HCT116 (cell line): Measurements from ENCODE around the gene GLP2R. TPM values are rescaled to one million over a fixed set of nuclear protein-coding genes. Genes with fewer than 3 reads are reported as not detected.
A peak's percentile ranks its signal among the peaks of the same experiment; 100 is the strongest.

Source experiments
- ATAC-seq: fragments of 200-7000 bp; cut with Tn5 transposase; 2 replicates; pipeline ENCODE4 v1.9.1; 2020; ENCODE audit warnings: mild to moderate bottlenecking, moderate library complexity
- BruUV-seq: library from RNA; stranded (reverse); fragments of 400-500 nt; replicated peaks from 2 replicates; lab custom pipeline; 2021; lab: Mats Ljungman, UMichigan
- CTCF ChIA-PET: fragments of 300-600 bp; sonication (Branson Sonifier 250); formaldehyde crosslinking; loops from one replicate; lab custom pipeline; 2021; ENCODE audit warnings: antibody characterized with exemption; lab: Charles Lee
- POLR2A ChIA-PET: fragments of 300-600, 350-600 bp; sonication (Branson Sonifier 250); formaldehyde crosslinking; loops from one replicate; lab custom pipeline; 2021; ENCODE audit warnings: antibody characterized with exemption; lab: Charles Lee
- RAD21 ChIA-PET, 2 experiments: fragments of 300-600 bp; sonication (Branson Sonifier 250); formaldehyde crosslinking; loops; one replicate each; lab custom pipeline; 2023; ENCODE audit warnings: low total read pairs in 2 of 2; ENCODE audit not compliant: uncharacterized antibody in 2 of 2, unreplicated experiment in 2 of 2, low non-redundant PET in 1 of 2; lab: Charles Lee
- DNase-seq: peaks from one replicate; pipeline ENCODE4 v3.0.0-alpha.2; 2010; ENCODE audit warnings: low read depth, low spot score
- H2AFZ ChIP-seq: fragments of 200-600 bp; shearing (Covaris generic), sonication (generic); 2 replicates; pipeline ENCODE4 v1.6.1; 2017; ENCODE audit warnings: low read depth, mixed run types, mixed read lengths, antibody characterized with exemption, low read length; ENCODE audit not compliant: poor library complexity, severe bottlenecking
- H3K27ac ChIP-seq: 2 replicates; pipeline ENCODE4 v1.5.1; 2012; ENCODE audit warnings: low read depth, low read length
- H3K27me3 ChIP-seq: fragments of 200-600 bp; sonication (generic); 2 replicates; pipeline ENCODE4 v1.6.1; 2016; ENCODE audit warnings: mixed run types, low read length, mixed read lengths; ENCODE audit not compliant: insufficient read depth
- H3K36me3 ChIP-seq, 2 experiments: fragments of 200-500 bp in 1 of 2; fragments of 200-600 bp in 1 of 2; sonication (Bioruptor generic) in 1 of 2; sonication (generic) in 1 of 2; 2 replicates each; pipeline versions ENCODE4 v1.5.1 to v1.6.1; 2014 to 2016; ENCODE audit warnings: low read length in 2 of 2, inconsistent platforms in 1 of 2, mixed read lengths in 1 of 2, mixed run types in 1 of 2; ENCODE audit not compliant: insufficient read depth in 2 of 2, control insufficient read depth in 1 of 2
- H3K4me1 ChIP-seq, 2 experiments: fragments of 200-600 bp in 1 of 2; sonication (generic) in 1 of 2; 2 replicates each; pipeline versions ENCODE4 v1.5.1 to v1.6.1; 2012 to 2017; ENCODE audit warnings: low read length in 2 of 2, inconsistent platforms in 1 of 2, mild to moderate bottlenecking in 1 of 2, mixed read lengths in 1 of 2, mixed run types in 1 of 2, moderate library complexity in 1 of 2; ENCODE audit not compliant: insufficient read depth in 2 of 2, control insufficient read depth in 1 of 2
- H3K4me2 ChIP-seq: fragments of 200-600 bp; sonication (generic); 2 replicates; pipeline ENCODE4 v1.6.1; 2017; ENCODE audit warnings: mixed run types, low read length, mixed read lengths
- H3K4me3 ChIP-seq, 2 experiments: fragments of 200-600 bp in 1 of 2; sonication (generic) in 1 of 2; replicated peaks in 1 of 2; 2 replicates each; pipeline ENCODE4 v1.5.1; 2011 to 2016; ENCODE audit warnings: low read length in 2 of 2, control low read depth in 1 of 2, low read depth in 1 of 2, mild to moderate bottlenecking in 1 of 2, mixed read lengths in 1 of 2, mixed run types in 1 of 2
- H3K79me2 ChIP-seq: fragments of 200-600 bp; sonication (generic); 2 replicates; pipeline ENCODE4 v1.6.1; 2017; ENCODE audit warnings: mild to moderate bottlenecking, mixed run types, low read length, moderate library complexity, mixed read lengths; ENCODE audit not compliant: insufficient read depth
- H3K9ac ChIP-seq: fragments of 200-600 bp; sonication (generic); 2 replicates; pipeline ENCODE4 v1.6.1; 2016; ENCODE audit warnings: low read length, mixed read lengths
- H3K9me2 ChIP-seq: fragments of 200-600 bp; sonication (generic), shearing (Covaris generic); 2 replicates; pipeline ENCODE4 v1.6.1; 2017; ENCODE audit warnings: mixed run types, mild to moderate bottlenecking, moderate library complexity; ENCODE audit not compliant: insufficient read depth
- H3K9me3 ChIP-seq, 2 experiments: fragments of 200-500 bp in 1 of 2; fragments of 200-600 bp in 1 of 2; sonication (Bioruptor generic) in 1 of 2; sonication (generic) in 1 of 2; 2 replicates each; pipeline ENCODE4 v1.6.1; 2014 to 2017; ENCODE audit warnings: low read length in 2 of 2, mixed read lengths in 2 of 2, inconsistent platforms in 1 of 2, low read depth in 1 of 2, mild to moderate bottlenecking in 1 of 2, mixed run types in 1 of 2, moderate library complexity in 1 of 2; ENCODE audit not compliant: control insufficient read depth in 1 of 2, insufficient read depth in 1 of 2
- H4K20me1 ChIP-seq: fragments of 200-600 bp; sonication (generic), shearing (Covaris generic); 2 replicates; pipeline ENCODE4 v1.6.1; 2017; ENCODE audit warnings: mixed run types, mild to moderate bottlenecking, moderate library complexity; ENCODE audit not compliant: insufficient read depth
- CBX3 ChIP-seq: IDR thresholded peaks from 2 replicates; pipeline ENCODE4 v1.6.1; 2012; ENCODE audit warnings: low read depth
- CEBPB ChIP-seq: IDR thresholded peaks from 2 replicates; pipeline ENCODE4 v1.6.1; 2012; ENCODE audit warnings: low read depth
- ELF1 ChIP-seq: IDR thresholded peaks from 2 replicates; pipeline ENCODE4 v1.6.1; 2012; ENCODE audit warnings: low read depth, borderline replicate concordance
- EZH2phosphoT487 ChIP-seq: fragments of 200-600 bp; IDR thresholded peaks from 2 replicates; pipeline ENCODE4 v1.6.1; 2018; ENCODE audit warnings: antibody characterized with exemption, borderline replicate concordance
- RAD21 ChIP-seq: IDR thresholded peaks from 2 replicates; pipeline ENCODE4 v1.6.1; 2012; ENCODE audit warnings: low read depth, mild to moderate bottlenecking
- SIN3A ChIP-seq: IDR thresholded peaks from 2 replicates; pipeline ENCODE4 v1.6.1; 2012; ENCODE audit warnings: low read depth
- ZFX ChIP-seq: fragments of 450-650 bp; IDR thresholded peaks from 2 replicates; pipeline ENCODE4 v1.6.1; 2017
- ZNF274 ChIP-seq: fragments of 200-500 bp; sonication (Bioruptor generic); IDR thresholded peaks from 2 replicates; pipeline ENCODE4 v1.6.1; 2014; ENCODE audit warnings: mild to moderate bottlenecking, low read depth, low read length, inconsistent platforms
- intact Hi-C: fragments of 100-400 bp; cut with micrococcal nuclease; formaldehyde crosslinking; loops from 2 replicates; pipeline ENCODE4 v1.10.0; 2022
- total RNA-seq: library from RNA; stranded (reverse); gene quantifications from one replicate; pipeline ENCODE4 v1.2.1, GENCODE V29; 2021; ENCODE audit not compliant: unreplicated experiment
- TF ChIP-seq, protein P1 (sequence below): IDR thresholded peaks from 2 replicates; pipeline ENCODE4 v1.6.1; 2011; ENCODE audit warnings: mild to moderate bottlenecking, low read length, moderate library complexity; ENCODE audit not compliant: insufficient replicate concordance; ENCODE audit errors: extremely low read depth
- TF ChIP-seq, protein P2 (sequence below): IDR thresholded peaks from 2 replicates; pipeline ENCODE4 v1.6.1; 2012

Gene GLP2R
- total RNA-seq, 1 experiment from 2014 or later, result not detected

DNA sequence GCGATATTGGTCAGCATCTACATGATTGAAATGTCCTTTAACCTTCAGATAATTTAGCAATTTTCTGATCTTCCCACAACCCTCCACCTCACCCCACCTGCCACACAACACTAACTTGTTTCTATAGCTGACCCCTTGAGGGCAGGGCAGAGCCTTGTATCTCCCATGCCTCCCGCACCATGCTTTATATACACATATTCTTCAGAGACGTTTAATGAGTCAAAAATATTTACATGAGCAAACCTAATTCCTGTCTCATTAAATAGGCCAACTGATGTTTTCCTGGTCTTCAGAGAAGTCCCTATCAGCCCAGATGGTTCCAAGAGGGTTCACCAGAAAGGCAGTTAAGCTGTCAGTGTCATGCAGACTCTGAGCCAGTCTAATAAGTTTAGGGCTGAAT lies 27.7 kb upstream of the GLP2R start:
- DNase-seq (no peak), ATAC-seq (no peak)
- Histone ChIP-seq H3K4me3 (no peak overlapping the region), H3K27me3 (no peaks in the 10 kb centered on the region), H3K9ac (no peak overlapping the region), H3K79me2 (no peaks in the 10 kb centered on the region), H2AFZ (no peak overlapping the region), H4K20me1 (no peaks in the 10 kb centered on the region), H3K27ac (no peak overlapping the region), H3K4me1 (peaks cover 12 to 16% of the 10 kb centered on the region in 2 experiments; a peak in 3 of 4 replicates), H3K4me2 (no peak overlapping the region), H3K36me3 (no peaks in the 10 kb centered on the region), H3K9me3 (no peaks in the 10 kb centered on the region), H3K9me2 (no peaks in the 10 kb centered on the region)
- no TSS peak for BruUV-seq
- ChIA-PET RAD21 (no interaction called here), CTCF (no interaction called here), POLR2A (no interaction called here)
- intact Hi-C loops, result no loop called here
- TF ChIP-seq EZH2phosphoT487 (no peak), RAD21 (peak; percentile 11; the same call in 1 of the 2 replicates)
- TF ChIP-seq, protein P1, sequence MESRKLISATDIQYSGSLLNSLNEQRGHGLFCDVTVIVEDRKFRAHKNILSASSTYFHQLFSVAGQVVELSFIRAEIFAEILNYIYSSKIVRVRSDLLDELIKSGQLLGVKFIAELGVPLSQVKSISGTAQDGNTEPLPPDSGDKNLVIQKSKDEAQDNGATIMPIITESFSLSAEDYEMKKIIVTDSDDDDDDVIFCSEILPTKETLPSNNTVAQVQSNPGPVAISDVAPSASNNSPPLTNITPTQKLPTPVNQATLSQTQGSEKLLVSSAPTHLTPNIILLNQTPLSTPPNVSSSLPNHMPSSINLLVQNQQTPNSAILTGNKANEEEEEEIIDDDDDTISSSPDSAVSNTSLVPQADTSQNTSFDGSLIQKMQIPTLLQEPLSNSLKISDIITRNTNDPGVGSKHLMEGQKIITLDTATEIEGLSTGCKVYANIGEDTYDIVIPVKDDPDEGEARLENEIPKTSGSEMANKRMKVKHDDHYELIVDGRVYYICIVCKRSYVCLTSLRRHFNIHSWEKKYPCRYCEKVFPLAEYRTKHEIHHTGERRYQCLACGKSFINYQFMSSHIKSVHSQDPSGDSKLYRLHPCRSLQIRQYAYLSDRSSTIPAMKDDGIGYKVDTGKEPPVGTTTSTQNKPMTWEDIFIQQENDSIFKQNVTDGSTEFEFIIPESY, result no peak

DNA sequence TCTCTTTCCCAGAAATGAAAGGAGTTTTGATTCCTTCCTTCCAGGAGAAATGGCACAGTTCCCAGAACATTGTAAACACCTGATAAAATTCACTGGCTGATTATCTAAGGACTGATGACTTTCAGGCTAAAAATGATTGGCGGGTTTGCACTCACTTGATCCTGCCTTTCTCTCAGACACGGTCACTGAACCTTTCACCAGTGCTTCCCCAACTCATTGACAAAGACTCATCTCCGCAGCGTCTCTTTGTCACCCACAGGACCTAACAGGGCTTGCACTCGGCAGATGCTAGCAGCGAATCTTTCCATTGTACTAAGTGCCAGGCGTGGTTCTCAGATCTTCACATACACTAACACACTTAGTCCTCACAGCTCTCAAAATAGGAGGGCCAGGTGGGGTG lies 27.0 kb upstream of the GLP2R start:
- Histone ChIP-seq H3K4me2 (no peak overlapping the region), H3K27ac (no peak overlapping the region), H2AFZ (no peak overlapping the region), H3K4me3 (no peak overlapping the region), H3K9me2 (no peaks in the 10 kb centered on the region), H3K36me3 (no peaks in the 10 kb centered on the region), H4K20me1 (no peaks in the 10 kb centered on the region), H3K9me3 (no peaks in the 10 kb centered on the region), H3K27me3 (no peaks in the 10 kb centered on the region), H3K9ac (no peak overlapping the region), H3K79me2 (no peaks in the 10 kb centered on the region), H3K4me1 (peaks cover 12 to 16% of the 10 kb centered on the region in 2 experiments; a peak in 3 of 4 replicates)
- CTCF ChIA-PET, result no interaction called here
- BruUV-seq, result no TSS peak
- intact Hi-C loops, result no loop called here
- no peak for TF ChIP-seq CEBPB
- TF ChIP-seq, protein P2, sequence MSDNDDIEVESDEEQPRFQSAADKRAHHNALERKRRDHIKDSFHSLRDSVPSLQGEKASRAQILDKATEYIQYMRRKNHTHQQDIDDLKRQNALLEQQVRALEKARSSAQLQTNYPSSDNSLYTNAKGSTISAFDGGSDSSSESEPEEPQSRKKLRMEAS, result no peak
- TF ChIP-seq SIN3A, result no peak
- TF ChIP-seq ZFX, result no peak
- no peak for TF ChIP-seq ZNF274
- no peak for TF ChIP-seq ELF1
- TF ChIP-seq RAD21, result no peak
- TF ChIP-seq CBX3, result no peak
- POLR2A ChIA-PET, result no interaction called here
- DNase-seq (no peak), ATAC-seq (no peak)
- RAD21 ChIA-PET, result no interaction called here
